Liver (tissue), 9 donors: Measurements from ENCODE around the gene TBL1X. TPM values are rescaled to one million over a fixed set of nuclear protein-coding genes. Genes with fewer than 3 reads are reported as not detected.

Experiments
- DNase-seq: peaks from one replicate; pipeline ENCODE4 v3.0.0-alpha.2; 2017; ENCODE audit warnings: low spot score
- H3K27ac ChIP-seq, 2 donors: one replicate each; pipeline ENCODE4 v1.7.0; 2013; ENCODE audit warnings: inconsistent platforms in 2 of 2, low read length in 2 of 2, control low read depth in 1 of 2, low read depth in 1 of 2, mild to moderate bottlenecking in 1 of 2
- H3K27me3 ChIP-seq, 4 donors: one replicate each; pipeline versions ENCODE4 v1.6.1 to v1.7.0; 2013; ENCODE audit warnings: low read length in 3 of 4, inconsistent platforms in 1 of 4, mild to moderate bottlenecking in 1 of 4, moderate library complexity in 1 of 4; ENCODE audit not compliant: control insufficient read depth in 4 of 4, insufficient read depth in 4 of 4
- H3K36me3 ChIP-seq, 4 donors: one replicate each; pipeline versions ENCODE4 v1.6.1 to v1.7.0; 2013; ENCODE audit warnings: low read length in 3 of 4, mild to moderate bottlenecking in 3 of 4, low read depth in 1 of 4, moderate library complexity in 1 of 4; ENCODE audit not compliant: control insufficient read depth in 4 of 4, insufficient read depth in 3 of 4
- H3K4me1 ChIP-seq, 4 donors: one replicate each; pipeline versions ENCODE4 v1.6.1 to v1.7.0; 2013; ENCODE audit warnings: low read length in 3 of 4, mild to moderate bottlenecking in 3 of 4, moderate library complexity in 1 of 4; ENCODE audit not compliant: control insufficient read depth in 4 of 4, insufficient read depth in 4 of 4
- H3K4me3 ChIP-seq, 3 donors: one replicate each; pipeline versions ENCODE4 v1.6.1 to v1.7.0; 2013; ENCODE audit warnings: low read length in 3 of 3, control low read depth in 1 of 3, low read depth in 1 of 3, mild to moderate bottlenecking in 1 of 3
- H3K9ac ChIP-seq, 2 donors: one replicate each; pipeline ENCODE4 v1.7.0; 2013; ENCODE audit warnings: low read length in 2 of 2, mild to moderate bottlenecking in 2 of 2, moderate library complexity in 2 of 2, control low read depth in 1 of 2, low read depth in 1 of 2
- H3K9me3 ChIP-seq, 4 donors: one replicate each; pipeline versions ENCODE4 v1.6.1 to v1.7.0; 2013; ENCODE audit warnings: low read length in 3 of 4; ENCODE audit not compliant: control insufficient read depth in 4 of 4
- ATF3 ChIP-seq: IDR thresholded peaks from 2 replicates; pipeline ENCODE4 v1.6.1; 2016; ENCODE audit warnings: antibody characterized with exemption
- CTCF ChIP-seq: fragments of 150-350 bp; IDR thresholded peaks from 2 replicates; pipeline ENCODE4 v1.5.1; 2017; ENCODE audit warnings: improper control_type of control experiment, low read depth, low read length; ENCODE audit not compliant: missing input control
- EGR1 ChIP-seq, 2 donors: IDR thresholded peaks; 2 replicates each; pipeline ENCODE4 v1.6.1; 2016 to 2018; ENCODE audit warnings: antibody characterized with exemption in 2 of 2, low read depth in 2 of 2
- FOXA1 ChIP-seq: IDR thresholded peaks from 2 replicates; pipeline ENCODE4 v1.6.1; 2016; ENCODE audit warnings: antibody characterized with exemption
- FOXA2 ChIP-seq: IDR thresholded peaks from 2 replicates; pipeline ENCODE4 v1.6.1; 2016; ENCODE audit warnings: antibody characterized with exemption
- GABPA ChIP-seq, 2 donors: IDR thresholded peaks in 1 of 2; conservative IDR thresholded peaks in 1 of 2; 2 replicates each; pipeline ENCODE4 v1.6.1; 2016; ENCODE audit warnings: antibody characterized with exemption in 2 of 2, mild to moderate bottlenecking in 1 of 2, moderate library complexity in 1 of 2
- HNF4A ChIP-seq, 2 donors: conservative IDR thresholded peaks; 2 replicates each; pipeline ENCODE4 v1.6.1; 2016; ENCODE audit warnings: antibody characterized with exemption in 2 of 2, mild to moderate bottlenecking in 2 of 2
- HNF4G ChIP-seq: IDR thresholded peaks from 2 replicates; pipeline ENCODE4 v1.6.1; 2016; ENCODE audit warnings: antibody characterized with exemption
- JUND ChIP-seq, 2 donors: IDR thresholded peaks; 2 replicates each; pipeline ENCODE4 v1.6.1; 2016; ENCODE audit warnings: antibody characterized with exemption in 2 of 2
- MAX ChIP-seq: IDR thresholded peaks from 2 replicates; pipeline ENCODE4 v1.6.1; 2016; ENCODE audit warnings: antibody characterized with exemption
- NR2F2 ChIP-seq: IDR thresholded peaks from 2 replicates; pipeline ENCODE4 v1.6.1; 2016; ENCODE audit warnings: antibody characterized with exemption
- RAD21 ChIP-seq, 2 donors: IDR thresholded peaks; 2 replicates each; pipeline ENCODE4 v1.6.1; 2016; ENCODE audit warnings: antibody characterized with exemption in 2 of 2, mild to moderate bottlenecking in 2 of 2
- REST ChIP-seq: IDR thresholded peaks from 2 replicates; pipeline ENCODE4 v1.6.1; 2016; ENCODE audit warnings: antibody characterized with exemption, mild to moderate bottlenecking
- RXRA ChIP-seq, 2 donors: IDR thresholded peaks; 2 replicates each; pipeline ENCODE4 v1.6.1; 2017 to 2018; ENCODE audit warnings: antibody characterized with exemption in 2 of 2, mild to moderate bottlenecking in 1 of 2
- SP1 ChIP-seq: IDR thresholded peaks from 2 replicates; pipeline ENCODE4 v1.6.1; 2018; ENCODE audit warnings: antibody characterized with exemption, mild to moderate bottlenecking
- YY1 ChIP-seq: IDR thresholded peaks from 2 replicates; pipeline ENCODE4 v1.6.1; 2016; ENCODE audit warnings: antibody characterized with exemption, mild to moderate bottlenecking
- WGBS: extraction: QIAGEN DNeasy Blood & Tissue Kit; methylation state at CpG from one replicate; pipeline ENCODE4 v1.1.7; 2013; 5-methylcytosine and 5-hydroxymethylcytosine counted together
- polyA plus RNA-seq, 2 donors: library from polyadenylated mRNA; stranded (reverse) in 1 of 2; unstranded in 1 of 2; fragments of 200-250 nt in 1 of 2; fragments of >200 nt in 1 of 2; fragmentation: Nextera tagmentation in 1 of 2; extraction: Ambion mirVana in 1 of 2; gene quantifications; one replicate each; pipeline versions ENCODE4 v1.2.1 to v1.2.3, GENCODE V29; 2013 to 2015
- total RNA-seq, 2 donors: library from RNA; depleted of rRNA; stranded (reverse); fragments of >200 nt; gene quantifications; one replicate each; pipeline ENCODE4 v1.2.3, GENCODE V29; 2014
- donor health status: healthy.
- donor health status: healthy.
- donor health status: healthy.
- donor health status: healthy.
- donor health status: healthy.

TBL1X gene
- total and polyA plus RNA-seq, 4 donors: 11.2 to 15.1 (median 11.8) TPM

- DNase-seq: no peak
- Histone ChIP-seq H3K27ac (no peak overlapping the region), H3K36me3 (no peaks in the 10 kb centered on the region), H3K9me3 (no peaks in the 10 kb centered on the region), H3K9ac (no peak overlapping the region), H3K4me3 (no peak overlapping the region), H3K27me3 (no peaks in the 10 kb centered on the region), H3K4me1 (peaks cover 0 to 9% (median 5%) of the 10 kb centered on the region in 4 donors)
- WGBS: 90% methylated on average over 12 of the region's 12 CpGs
- TF ChIP-seq RAD21 (IDR thresholded peaks at IDR 0.05) (no peak), HNF4A (conservative IDR thresholded peaks at IDR 0.05) (no peak), FOXA1 (no peak), REST (no peak), RXRA (IDR thresholded peaks at IDR 0.05) (no peak), ATF3 (no peak), EGR1 (IDR thresholded peaks at IDR 0.05; ENCODE audit: low read depth in 2 of 2) (no peak), YY1 (no peak), MAX (no peak), GABPA (IDR thresholded peaks at IDR 0.05 in 1 of 2, conservative IDR thresholded peaks at IDR 0.05 in 1 of 2) (no peak), FOXA2 (no peak), JUND (IDR thresholded peaks at IDR 0.05) (no peak), NR2F2 (no peak), SP1 (no peak), HNF4G (no peak)
These were observed 77.9 kb downstream of the TBL1X start for GRCh38 chrX:9542761-9543111.

GRCh38 chrX:9555354-9555753, 90.5 kb downstream of the TBL1X start:
- no peaks in the 10 kb centered on the region for H3K9me3 ChIP-seq
- H3K27ac ChIP-seq: no peak overlapping the region
- H3K9ac ChIP-seq: no peak overlapping the region
- no peaks in the 10 kb centered on the region for H3K27me3 ChIP-seq
- no peak for DNase-seq
- WGBS: 96% methylated on average over 2 of the region's 2 CpGs
- TF ChIP-seq HNF4G: no peak
- TF ChIP-seq MAX: no peak
- TF ChIP-seq CTCF: no peak
- TF ChIP-seq SP1: no peak
- no peak for TF ChIP-seq JUND (IDR thresholded peaks at IDR 0.05)
- TF ChIP-seq YY1: no peak
- no peak for TF ChIP-seq FOXA2
- H3K36me3 ChIP-seq: no peaks in the 10 kb centered on the region
- peaks cover 0 to 24% (median 18%) of the 10 kb centered on the region in 4 donors for H3K4me1 ChIP-seq
- H3K4me3 ChIP-seq: no peak overlapping the region
